GM12878 (cell line): Measurements from ENCODE around the gene FOXP1. TPM values are rescaled to one million over a fixed set of nuclear protein-coding genes. Genes with fewer than 3 reads are reported as not detected.

Source experiments
- ATAC-seq: fragments of 200-7000 bp; cut with Tn5 transposase; 3 replicates; pipeline ENCODE4 v1.9.1; 2020; ENCODE audit warnings: mild to moderate bottlenecking, moderate library complexity
- BruUV-seq: library from RNA; stranded (reverse); fragments of 400-500 nt; replicated peaks from 2 replicates; lab custom pipeline; 2021; lab: Mats Ljungman, UMichigan
- CTCF ChIA-PET: fragments of 300-600 bp; sonication (Branson Sonifier 250); formaldehyde crosslinking; extraction: SDS; loops from one replicate; lab custom pipeline; 2021; ENCODE audit warnings: inconsistent platforms; lab: Yijun Ruan, JAX
- POLR2A ChIA-PET: fragments of 350-600 bp; formaldehyde crosslinking; extraction: SDS; loops from one replicate; lab custom pipeline; 2021; ENCODE audit warnings: inconsistent platforms; lab: Charles Lee
- RAD21 ChIA-PET: fragments of 300-600 bp; sonication (Branson Sonifier 250); formaldehyde crosslinking; loops from one replicate; lab custom pipeline; 2023; ENCODE audit warnings: antibody characterized with exemption; ENCODE audit not compliant: unreplicated experiment; lab: Charles Lee
- SMC1A ChIA-PET: fragments of 300-600 bp; sonication (Branson Sonifier 250); formaldehyde crosslinking; loops from one replicate; lab custom pipeline; 2023; ENCODE audit not compliant: unreplicated experiment, uncharacterized antibody; lab: Charles Lee
- DNase-seq: peaks from one replicate; pipeline ENCODE4 v3.0.0-alpha.2; 2011; ENCODE audit warnings: low read depth, low spot score
- FAIRE-seq: peaks from 3 replicates; lab custom pipeline; 2011; peaks lifted over from hg19 to GRCh38; lab: Jason Lieb, UNC
- H2AFZ ChIP-seq: 2 replicates; pipeline ENCODE4 v1.6.0; 2011; ENCODE audit warnings: low read depth, low read length, control low read depth; ENCODE audit not compliant: control insufficient read depth
- H3K27ac ChIP-seq: 2 replicates; pipeline ENCODE4 v1.5.1; 2011; ENCODE audit warnings: control low read depth; ENCODE audit not compliant: control insufficient read depth, insufficient read depth
- H3K27me3 ChIP-seq, 2 experiments: replicated peaks in 1 of 2; 2 replicates each; pipeline versions ENCODE4 v1.6.0 to v1.6.1; 2011; ENCODE audit warnings: low read length in 1 of 2; ENCODE audit not compliant: control insufficient read depth in 2 of 2, insufficient read depth in 2 of 2
- H3K36me3 ChIP-seq, 2 experiments: 2 replicates each; pipeline ENCODE4 v1.5.1; 2011; ENCODE audit warnings: low read length in 1 of 2; ENCODE audit not compliant: control insufficient read depth in 2 of 2, insufficient read depth in 2 of 2
- H3K4me1 ChIP-seq: 2 replicates; pipeline ENCODE4 v1.6.1; 2011; ENCODE audit warnings: mild to moderate bottlenecking, low read length, moderate library complexity, mixed read lengths; ENCODE audit not compliant: control insufficient read depth, insufficient read depth
- H3K4me2 ChIP-seq: 2 replicates; pipeline ENCODE4 v1.6.0; 2011; ENCODE audit warnings: control low read depth; ENCODE audit not compliant: control insufficient read depth, insufficient read depth
- H3K4me3 ChIP-seq: fragments of 200-600 bp; sonication (generic); 2 replicates; pipeline ENCODE4 v1.5.1; 2016
- H3K79me2 ChIP-seq: 2 replicates; pipeline ENCODE4 v1.6.0; 2011; ENCODE audit warnings: low read length; ENCODE audit not compliant: control insufficient read depth, insufficient read depth
- H3K9ac ChIP-seq: 2 replicates; pipeline ENCODE4 v1.8.0; 2011; ENCODE audit warnings: low read length, control low read depth, mixed read lengths; ENCODE audit not compliant: control insufficient read depth, insufficient read depth
- H3K9me3 ChIP-seq: replicated peaks from 3 replicates; pipeline ENCODE4 v1.5.1; 2011; ENCODE audit warnings: mild to moderate bottlenecking, low read length; ENCODE audit not compliant: control insufficient read depth, insufficient read depth
- H4K20me1 ChIP-seq: 2 replicates; pipeline ENCODE4 v1.6.0; 2011; ENCODE audit not compliant: control insufficient read depth, insufficient read depth
- ASH2L ChIP-seq: fragments of 300-600, 200-600 bp; sonication (generic); IDR thresholded peaks from 2 replicates; pipeline ENCODE4 v1.6.1; 2017; ENCODE audit warnings: low read depth, mild to moderate bottlenecking, borderline replicate concordance
- KDM1A ChIP-seq: fragments of 200-600 bp; sonication (generic); IDR thresholded peaks from 2 replicates; pipeline ENCODE4 v1.6.1; 2016; ENCODE audit warnings: borderline replicate concordance
- SMARCA5 ChIP-seq: fragments of 450-650 bp; IDR thresholded peaks from 2 replicates; pipeline ENCODE4 v1.6.1; 2017; ENCODE audit warnings: mild to moderate bottlenecking
- WGBS: methylation state at CpG from one replicate; pipeline ENCODE4 v1.1.6; 2016; ENCODE audit warnings: low lambda C conversion rate; ENCODE audit not compliant: insufficient replicate concordance, insufficient coverage; ENCODE audit errors: missing lambda C conversion rate; 5-methylcytosine and 5-hydroxymethylcytosine counted together
- in situ Hi-C: fragments of 300-500 bp; cut with MboI; formaldehyde crosslinking; loops from 9 replicates; pipeline ENCODE4 v1.14.3; 2018; ENCODE audit warnings: mixed read lengths
- intact Hi-C: fragments of 100-400 bp; cut with micrococcal nuclease; formaldehyde crosslinking; loops from one replicate; pipeline ENCODE4 v1.14.2; 2022; ENCODE audit not compliant: unreplicated experiment
- polyA plus RNA-seq, 11 experiments: library from polyadenylated mRNA; depleted of rRNA in 4 of 11; unstranded in 6 of 11; stranded (reverse) in 5 of 11; fragments of >200 nt; fragmentation: Nextera tagmentation in 4 of 11; fragmentation: Illumina TruSeq in 1 of 11; extraction: Ambion mirVana in 4 of 11; extraction: Trizol in 1 of 11; gene quantifications; 1 replicate in 1 of 11; 2 replicates in 10 of 11; pipeline versions ENCODE4 v1.2.1 to v1.2.3, GENCODE V29; 2011 to 2016; ENCODE audit warnings: inconsistent platforms in 2 of 11, missing spikeins in 2 of 11, low read depth in 1 of 11
- total RNA-seq, 4 experiments: library from RNA; depleted of rRNA in 3 of 4; stranded (reverse); fragments of >200 nt in 3 of 4; fragmentation: Illumina TruSeq in 1 of 4; extraction: Trizol in 1 of 4; gene quantifications; 2 replicates each; pipeline versions ENCODE4 v1.2.1 to v1.2.3, GENCODE V29; 2013 to 2021
- TF ChIP-seq, protein P1 (sequence below): IDR thresholded peaks from 2 replicates; pipeline ENCODE4 v1.6.1; 2012; ENCODE audit warnings: improper control_type of control experiment, low read depth, low read length; ENCODE audit not compliant: insufficient replicate concordance

FOXP1 gene
- total and polyA plus RNA-seq, 10 of the 15 experiments (the other 5 are each of a cell fraction or from before 2014, with no cell fraction given): 0.05 to 1.6 (median 0.20) TPM; not detected in 1

DNA sequence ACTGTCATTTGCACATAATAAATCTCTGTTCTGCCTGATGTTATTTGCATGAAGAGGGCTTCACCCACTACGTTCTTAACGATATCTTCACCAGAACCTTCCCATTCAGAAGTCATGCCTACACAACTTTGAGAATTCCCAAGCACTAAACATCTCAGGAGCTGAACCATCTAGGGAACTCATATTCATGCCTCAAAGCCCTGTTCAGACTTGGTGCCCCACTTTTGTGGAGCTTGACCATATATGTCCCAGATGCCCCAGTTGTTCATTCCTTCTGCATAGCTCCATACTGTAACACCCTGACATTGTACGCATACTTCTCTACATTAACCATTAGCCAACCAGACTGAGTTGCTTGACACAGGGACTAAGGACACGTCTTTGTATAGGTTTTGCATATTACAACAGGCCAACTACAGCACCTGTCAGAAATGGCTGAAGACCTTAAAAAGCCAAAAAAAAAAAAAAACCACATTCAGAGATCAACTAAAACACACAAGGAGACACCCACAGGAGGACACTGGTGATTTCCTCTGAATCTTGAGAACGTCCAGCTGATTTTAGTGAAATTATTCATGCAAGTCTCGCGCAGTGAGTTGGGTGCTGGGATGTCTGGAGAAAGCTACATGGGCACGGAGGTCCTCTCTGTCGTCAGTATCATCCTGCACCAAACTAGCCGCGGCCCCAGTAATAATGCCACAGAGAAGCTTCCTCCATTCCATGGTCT, 141.4 kb downstream of the FOXP1 start (continued):
- TF ChIP-seq, protein P1, sequence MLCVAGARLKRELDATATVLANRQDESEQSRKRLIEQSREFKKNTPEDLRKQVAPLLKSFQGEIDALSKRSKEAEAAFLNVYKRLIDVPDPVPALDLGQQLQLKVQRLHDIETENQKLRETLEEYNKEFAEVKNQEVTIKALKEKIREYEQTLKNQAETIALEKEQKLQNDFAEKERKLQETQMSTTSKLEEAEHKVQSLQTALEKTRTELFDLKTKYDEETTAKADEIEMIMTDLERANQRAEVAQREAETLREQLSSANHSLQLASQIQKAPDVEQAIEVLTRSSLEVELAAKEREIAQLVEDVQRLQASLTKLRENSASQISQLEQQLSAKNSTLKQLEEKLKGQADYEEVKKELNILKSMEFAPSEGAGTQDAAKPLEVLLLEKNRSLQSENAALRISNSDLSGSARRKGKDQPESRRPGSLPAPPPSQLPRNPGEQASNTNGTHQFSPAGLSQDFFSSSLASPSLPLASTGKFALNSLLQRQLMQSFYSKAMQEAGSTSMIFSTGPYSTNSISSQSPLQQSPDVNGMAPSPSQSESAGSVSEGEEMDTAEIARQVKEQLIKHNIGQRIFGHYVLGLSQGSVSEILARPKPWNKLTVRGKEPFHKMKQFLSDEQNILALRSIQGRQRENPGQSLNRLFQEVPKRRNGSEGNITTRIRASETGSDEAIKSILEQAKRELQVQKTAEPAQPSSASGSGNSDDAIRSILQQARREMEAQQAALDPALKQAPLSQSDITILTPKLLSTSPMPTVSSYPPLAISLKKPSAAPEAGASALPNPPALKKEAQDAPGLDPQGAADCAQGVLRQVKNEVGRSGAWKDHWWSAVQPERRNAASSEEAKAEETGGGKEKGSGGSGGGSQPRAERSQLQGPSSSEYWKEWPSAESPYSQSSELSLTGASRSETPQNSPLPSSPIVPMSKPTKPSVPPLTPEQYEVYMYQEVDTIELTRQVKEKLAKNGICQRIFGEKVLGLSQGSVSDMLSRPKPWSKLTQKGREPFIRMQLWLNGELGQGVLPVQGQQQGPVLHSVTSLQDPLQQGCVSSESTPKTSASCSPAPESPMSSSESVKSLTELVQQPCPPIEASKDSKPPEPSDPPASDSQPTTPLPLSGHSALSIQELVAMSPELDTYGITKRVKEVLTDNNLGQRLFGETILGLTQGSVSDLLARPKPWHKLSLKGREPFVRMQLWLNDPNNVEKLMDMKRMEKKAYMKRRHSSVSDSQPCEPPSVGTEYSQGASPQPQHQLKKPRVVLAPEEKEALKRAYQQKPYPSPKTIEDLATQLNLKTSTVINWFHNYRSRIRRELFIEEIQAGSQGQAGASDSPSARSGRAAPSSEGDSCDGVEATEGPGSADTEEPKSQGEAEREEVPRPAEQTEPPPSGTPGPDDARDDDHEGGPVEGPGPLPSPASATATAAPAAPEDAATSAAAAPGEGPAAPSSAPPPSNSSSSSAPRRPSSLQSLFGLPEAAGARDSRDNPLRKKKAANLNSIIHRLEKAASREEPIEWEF: no peak

DNA sequence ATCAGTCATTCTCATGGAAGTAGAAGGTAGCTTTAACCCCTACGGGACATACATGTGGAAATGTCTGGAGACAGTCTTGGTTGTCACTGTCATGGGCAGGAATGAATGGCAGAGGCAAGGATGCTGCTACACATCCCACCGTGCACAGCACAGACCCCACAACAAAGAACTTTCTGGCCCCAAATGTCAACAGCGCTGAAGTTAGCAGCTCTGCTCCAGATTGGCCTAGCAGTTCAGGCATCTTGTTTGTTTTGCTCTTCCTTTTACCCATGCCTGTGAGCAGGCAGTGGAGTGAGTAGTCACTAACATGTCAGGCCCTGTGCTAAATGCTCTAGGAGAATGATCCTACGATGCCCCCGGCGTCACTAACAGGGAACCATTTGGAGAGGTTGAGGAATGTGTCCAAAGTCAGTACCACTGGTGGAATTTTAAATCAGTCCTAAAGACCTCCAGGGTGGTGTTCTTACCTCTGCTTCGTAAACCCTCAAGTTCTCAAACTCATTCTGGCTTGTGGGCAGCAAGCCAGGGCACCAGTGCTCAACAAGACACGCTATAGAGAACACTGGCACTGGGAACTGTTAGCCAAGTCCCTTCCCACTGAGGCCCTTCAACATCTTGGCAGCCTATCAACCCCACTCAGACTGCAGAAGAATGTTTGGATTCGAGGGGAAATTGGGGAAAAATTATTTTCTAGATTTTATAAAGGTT, 142.2 kb downstream of the FOXP1 start:
- no peaks in the 10 kb centered on the region; the same call in 2 of the 3 replicates for H3K9me3 ChIP-seq
- no peak overlapping the region for H3K9ac ChIP-seq
- WGBS: 82% methylated on average over 9 of the region's 9 CpGs
- ChIA-PET RAD21 (no interaction called here), CTCF (no interaction called here), POLR2A (no interaction called here), SMC1A (interaction anchor here (1.0 to 1.2 kb wide), 2 partner anchors 9 to 12 kb away, joined by 3 read pairs; no protein-coding TSS in a partner anchor)
- H3K27ac ChIP-seq: no peak overlapping the region
- H2AFZ ChIP-seq: no peak overlapping the region
- no peaks in the 10 kb centered on the region for H3K36me3 ChIP-seq
- no peak for FAIRE-seq
- no peak overlapping the region for H3K4me2 ChIP-seq
- intact Hi-C loops: no loop called here
- BruUV-seq: no TSS peak
- no peaks in the 10 kb centered on the region for H3K79me2 ChIP-seq
- H4K20me1 ChIP-seq: no peaks in the 10 kb centered on the region
- H3K27me3 ChIP-seq: no peaks in the 10 kb centered on the region; a peak in 2 of 4 replicates
- no peak overlapping the region for H3K4me3 ChIP-seq
- DNase-seq: no peak
- peaks cover 14% of the 10 kb centered on the region for H3K4me1 ChIP-seq
- ATAC-seq: no peak
- in situ Hi-C loops: no loop called here
- no peak for TF ChIP-seq SMARCA5
- TF ChIP-seq KDM1A: no peak
- TF ChIP-seq ASH2L: no peak
